NCI-H526 treated with DMSO at 0.1 percent for 48 hours (cell line): ENCODE measurements around the gene CDK5.
"Not testable (repeated sequence)": the region's sequence is repeated elsewhere in the genome, so short reads cannot be mapped to it uniquely, and the experiment has no call there.

ENCODE experiments used
- DNase-seq: peaks from one replicate; lab custom pipeline; 2025; lab: John Stamatoyannopoulos, UW

Gene CDK5

DNA sequence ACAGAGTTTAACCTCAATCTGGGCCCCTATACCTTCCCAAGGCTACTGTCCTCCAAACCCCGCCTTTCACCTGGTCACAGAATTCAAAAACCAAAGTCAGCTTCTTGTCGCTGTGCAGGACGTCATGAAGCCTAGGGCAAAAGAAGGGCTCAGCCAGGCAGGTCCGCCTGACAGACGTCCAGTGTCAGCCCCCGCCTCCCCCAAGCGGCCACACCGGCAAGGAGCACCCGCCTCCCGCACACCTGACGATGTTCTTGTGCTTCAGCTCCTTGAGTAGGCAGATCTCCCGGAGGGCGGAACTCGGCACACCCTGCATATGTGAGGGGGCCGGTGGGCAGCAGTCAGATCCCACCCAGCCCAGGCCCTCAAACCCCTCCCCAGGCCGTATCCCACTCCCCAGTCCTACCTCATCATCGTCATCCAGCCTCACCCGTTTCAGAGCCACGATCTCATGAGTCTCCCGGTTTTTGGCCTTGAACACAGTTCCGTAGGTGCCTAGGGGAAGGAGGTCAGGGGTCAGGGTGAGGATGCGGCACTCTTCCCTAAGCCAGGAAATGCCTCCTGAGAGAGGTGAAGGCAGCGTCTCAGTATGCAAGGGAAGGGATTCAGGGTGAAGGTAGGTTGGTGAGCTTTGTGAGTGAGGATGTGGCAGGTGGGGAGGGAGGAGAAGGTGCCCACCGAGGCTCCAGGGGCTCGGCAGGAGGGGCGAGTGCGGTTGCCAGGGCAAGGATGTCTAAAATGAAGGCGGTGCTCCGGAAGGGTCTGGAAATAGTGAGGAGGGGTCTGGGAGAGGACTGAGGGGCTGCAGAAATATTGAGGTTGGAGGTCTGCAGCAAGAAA, 811 bp downstream of the CDK5 start:
- DNase-seq, result no peak

DNA sequence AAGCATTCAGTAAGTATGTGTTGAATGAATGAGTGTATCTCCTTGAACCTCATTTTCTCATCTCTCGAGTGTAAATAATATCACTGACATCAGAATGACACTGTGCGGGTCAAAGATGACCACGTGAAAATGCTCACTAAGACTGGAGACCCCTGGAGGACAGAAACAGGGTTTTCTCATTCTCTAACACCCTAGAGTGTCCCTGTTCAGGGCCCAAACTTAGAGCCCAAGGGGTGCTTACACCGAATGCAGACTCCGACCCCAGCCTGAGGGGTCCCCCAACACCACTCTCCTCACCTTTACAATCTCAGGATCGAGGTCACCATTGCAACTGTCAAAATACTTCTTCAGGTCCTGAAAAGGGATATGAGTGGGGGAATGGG, 1.4 kb downstream of the CDK5 start:
- no peak for DNase-seq

DNA sequence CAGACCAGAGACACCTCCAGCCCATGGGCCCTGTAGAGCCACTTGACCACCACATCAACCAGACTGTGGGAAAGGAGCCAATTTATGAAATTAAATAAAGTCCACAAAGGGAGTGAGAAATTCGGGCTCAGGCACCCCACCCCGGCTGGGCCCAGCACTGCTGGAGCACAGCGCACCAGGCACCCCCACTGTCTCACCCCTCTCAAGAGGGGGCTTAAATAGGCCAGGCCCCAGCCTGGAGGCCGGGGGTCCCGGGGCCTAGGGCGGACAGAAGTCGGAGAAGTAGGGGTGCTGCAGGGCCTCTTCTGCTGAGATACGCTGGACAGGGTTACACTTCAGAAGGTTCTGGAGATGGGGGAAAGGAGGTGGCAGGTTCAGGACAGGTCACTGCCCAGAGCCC, 3.9 kb downstream of the CDK5 start:
- DNase-seq, result no peak

DNA sequence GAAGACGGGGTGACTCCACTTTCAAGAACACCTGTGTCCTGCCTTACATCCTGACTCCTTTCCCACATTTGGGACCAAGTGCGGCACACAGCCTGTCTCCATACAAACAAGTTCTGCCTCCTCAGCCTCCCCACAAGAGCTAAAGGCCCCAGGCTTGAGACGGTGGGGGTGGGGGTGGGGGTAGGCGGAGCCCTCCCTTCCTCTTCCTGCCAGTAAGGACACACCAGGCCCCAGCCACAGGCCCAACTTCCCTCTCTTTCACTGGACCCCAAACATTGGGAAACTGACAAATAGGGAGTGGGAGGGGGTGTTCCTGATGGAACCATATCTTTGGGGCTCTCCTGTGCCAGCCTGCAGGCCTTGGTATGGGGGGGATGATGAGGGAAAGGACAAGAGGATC, 4.6 kb downstream of the CDK5 start:
- DNase-seq, result no peak

DNA sequence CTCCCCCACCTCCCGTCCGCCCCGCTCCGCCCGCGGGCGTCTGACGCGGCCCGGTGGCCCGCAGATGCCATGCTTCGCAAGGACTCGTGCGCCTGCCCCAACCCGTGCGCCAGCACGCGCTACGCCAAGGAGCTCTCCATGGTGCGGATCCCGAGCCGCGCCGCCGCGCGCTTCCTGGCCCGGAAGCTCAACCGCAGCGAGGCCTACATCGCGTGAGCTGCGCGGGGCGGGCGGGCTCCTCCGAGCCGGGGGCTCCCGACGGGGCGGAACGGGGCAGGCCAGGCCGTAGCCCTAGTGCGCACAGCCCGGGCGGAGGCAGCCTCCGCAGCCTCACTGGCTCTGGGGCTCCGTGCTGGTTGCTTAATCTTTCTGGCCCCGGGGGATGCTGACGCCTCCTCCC, 6.6 kb downstream of the CDK5 start:
- no peak for DNase-seq

DNA sequence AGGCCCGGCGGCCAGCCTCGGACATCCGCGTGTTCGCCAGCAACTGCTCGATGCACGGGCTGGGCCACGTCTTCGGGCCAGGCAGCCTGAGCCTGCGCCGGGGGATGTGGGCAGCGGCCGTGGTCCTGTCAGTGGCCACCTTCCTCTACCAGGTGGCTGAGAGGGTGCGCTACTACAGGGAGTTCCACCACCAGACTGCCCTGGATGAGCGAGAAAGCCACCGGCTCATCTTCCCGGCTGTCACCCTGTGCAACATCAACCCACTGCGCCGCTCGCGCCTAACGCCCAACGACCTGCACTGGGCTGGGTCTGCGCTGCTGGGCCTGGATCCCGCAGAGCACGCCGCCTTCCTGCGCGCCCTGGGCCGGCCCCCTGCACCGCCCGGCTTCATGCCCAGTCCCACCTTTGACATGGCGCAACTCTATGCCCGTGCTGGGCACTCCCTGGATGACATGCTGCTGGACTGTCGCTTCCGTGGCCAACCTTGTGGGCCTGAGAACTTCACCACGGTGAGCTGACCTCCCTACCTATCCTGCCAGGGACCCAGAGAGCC, 8.7 kb downstream of the CDK5 start:
- DNase-seq, result no peak

DNA sequence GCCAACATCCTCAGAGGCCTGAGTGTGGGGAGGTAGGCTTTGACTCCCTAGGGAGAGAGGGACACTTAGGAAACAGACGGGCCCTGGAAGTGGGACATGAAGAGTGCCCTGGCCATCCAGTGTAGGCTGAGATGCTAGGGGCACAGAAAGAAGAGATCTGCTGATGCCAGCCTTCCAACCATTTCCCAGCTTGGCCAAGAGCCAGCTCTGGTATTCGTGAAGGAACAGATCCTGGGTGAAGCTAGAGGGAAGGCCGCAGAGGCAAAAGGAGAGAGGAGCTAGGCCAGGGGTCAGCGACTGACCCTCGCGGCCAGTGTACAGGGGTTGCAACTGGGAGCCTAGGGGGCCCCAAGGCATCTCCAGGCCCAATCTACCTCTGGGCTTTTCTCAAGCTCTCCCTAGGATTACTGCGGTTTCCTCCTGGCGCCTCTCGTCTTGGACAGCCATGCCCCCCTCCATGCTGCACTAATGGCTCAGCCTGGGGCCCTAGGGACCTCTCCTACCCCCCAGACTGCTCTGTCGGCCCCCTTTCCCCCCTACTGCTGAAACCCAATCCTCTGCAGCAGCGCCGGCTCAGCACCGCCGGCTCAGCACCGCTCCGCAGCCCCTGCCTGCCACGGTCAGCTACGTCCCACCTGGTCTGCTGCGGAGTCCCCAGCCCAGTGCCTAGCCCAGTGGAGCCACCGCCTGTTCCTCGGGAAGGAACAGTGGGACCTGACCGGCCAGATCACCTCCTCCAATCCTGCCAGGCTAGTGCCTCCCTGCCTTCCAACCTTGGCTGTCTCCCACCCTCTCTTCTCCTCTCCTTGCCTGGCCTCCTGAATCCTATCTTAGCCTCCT, 9.5 kb downstream of the CDK5 start, which contains the start of gene ASIC3:
TSS of gene ASIC3 (plus strand) at position 556 of the 840 bp plus-strand sequence. CDS start 355 bp downstream, outside the sequence.
- no peak for DNase-seq

DNA sequence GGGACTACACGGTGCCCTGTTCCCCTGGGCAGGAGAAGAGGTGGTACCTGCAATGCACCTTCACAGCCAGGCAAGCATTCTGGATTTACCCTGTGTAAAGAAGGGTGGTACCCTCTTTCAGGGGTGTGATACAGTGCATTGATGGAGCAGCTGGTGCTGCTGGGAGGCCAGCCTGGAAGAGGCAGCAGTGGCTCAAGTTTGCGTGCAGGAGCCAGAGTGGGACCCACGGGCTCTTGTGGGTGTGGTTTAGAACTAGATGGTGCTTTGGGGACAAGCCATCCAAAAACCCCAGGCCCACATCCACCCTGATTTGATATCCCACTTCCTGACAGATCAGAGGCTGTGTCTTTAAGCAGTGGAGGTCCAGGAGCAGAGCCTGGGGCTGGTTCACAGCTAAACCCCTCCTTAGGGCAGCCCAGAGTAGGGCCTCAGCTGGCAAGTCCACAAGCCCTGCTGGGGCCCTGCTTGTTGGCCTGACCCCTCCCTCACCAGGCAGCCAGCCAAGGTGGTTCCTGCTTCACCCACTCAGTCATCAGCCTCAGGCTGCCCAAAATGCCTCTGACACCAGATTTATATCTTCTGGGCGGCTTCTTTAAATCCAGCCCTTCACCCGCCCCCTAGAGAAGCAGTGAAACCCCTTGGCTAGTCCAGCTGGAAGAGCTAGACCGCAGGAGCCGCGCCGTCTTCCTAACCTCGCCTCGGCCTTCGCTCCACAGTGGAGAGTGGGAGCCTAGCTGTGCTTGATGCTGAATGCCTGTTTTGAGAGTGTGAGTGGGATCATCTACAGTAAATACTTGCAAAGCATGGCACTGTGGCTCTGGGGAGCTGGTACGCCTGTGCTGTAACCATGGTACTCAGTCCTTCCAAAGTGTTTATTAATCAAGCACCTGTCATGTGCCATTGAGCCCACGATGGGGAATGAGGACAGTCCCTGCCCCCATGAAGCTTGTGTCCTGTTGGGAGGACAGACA, 10.8 kb downstream of the CDK5 start:
- DNase-seq, result no peak

DNA sequence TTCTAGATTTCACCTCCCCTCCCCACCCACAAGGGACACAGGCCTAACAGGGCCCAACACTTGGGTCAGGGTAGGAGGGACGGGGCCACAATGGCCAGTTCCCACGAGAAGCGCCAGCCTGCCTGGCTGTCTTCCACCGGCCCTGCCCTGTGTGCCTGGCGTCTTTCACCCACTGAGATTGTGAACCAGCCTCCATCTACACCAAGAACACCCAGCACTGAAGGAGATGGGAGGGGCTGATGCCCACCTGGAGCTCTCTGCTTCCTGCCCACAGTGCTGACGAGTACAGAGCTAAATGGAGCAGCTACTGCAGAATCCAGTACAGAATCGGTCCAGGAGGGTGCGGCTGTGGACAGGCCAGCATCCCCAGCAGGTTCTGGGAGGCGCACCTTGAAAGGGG, 11.7 kb downstream of the CDK5 start:
- no peak for DNase-seq

DNA sequence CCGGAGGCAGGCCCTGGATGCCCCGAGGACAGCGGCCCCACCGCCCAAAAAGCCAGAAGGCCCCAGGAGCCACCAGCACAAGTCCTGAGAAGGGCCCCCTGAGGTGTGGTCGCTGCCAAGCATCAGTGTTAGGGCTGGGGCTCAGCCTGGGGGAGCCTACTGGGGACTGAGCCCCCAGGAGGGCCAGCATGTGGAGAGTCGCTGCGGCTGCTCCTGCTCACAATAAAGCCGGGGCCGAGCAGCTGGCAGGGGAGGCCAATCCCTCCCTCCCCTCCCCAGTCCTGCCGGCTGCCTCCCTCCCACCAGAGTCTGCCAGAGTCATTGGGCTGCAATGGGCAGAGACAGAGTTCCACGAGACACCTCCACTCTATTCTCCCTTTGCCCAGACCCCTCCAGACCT, 12.4 kb downstream of the CDK5 start:
- DNase-seq, result no peak

DNA sequence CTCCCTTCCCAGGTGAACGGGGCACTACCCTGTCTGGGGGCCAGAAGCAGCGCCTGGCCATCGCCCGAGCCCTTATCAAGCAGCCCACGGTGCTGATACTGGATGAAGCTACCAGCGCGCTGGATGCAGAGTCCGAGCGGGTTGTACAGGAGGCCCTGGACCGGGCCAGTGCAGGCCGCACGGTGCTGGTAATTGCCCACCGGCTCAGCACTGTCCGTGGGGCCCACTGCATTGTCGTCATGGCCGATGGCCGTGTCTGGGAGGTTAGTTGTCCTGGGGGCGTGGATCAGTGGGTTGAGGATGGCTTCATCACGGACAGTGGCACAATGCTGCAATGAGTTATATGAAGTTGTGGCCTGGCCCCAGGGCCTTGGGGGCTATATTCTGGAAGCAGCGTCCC, 13.7 kb downstream of the CDK5 start:
- no peak for DNase-seq

DNA sequence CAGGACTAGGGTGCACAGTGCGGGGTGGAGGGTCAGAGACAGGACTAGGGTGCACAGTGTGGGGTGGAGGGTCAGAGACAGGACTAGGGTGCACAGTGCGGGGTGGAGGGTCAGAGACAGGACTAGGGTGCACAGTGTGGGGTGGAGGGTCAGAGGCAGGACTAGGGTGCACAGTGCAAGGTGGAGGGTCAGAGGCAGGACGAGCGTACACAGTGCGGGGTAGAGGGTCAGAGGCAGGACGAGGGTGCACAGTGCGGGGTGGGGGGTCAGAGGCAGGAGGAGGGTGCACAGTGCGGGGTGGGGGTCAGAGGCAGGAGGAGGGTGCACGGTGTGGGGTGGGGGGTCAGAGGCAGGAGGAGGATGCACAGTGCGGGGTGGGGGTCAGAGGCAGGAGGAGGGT, 14.2 kb downstream of the CDK5 start:
- DNase-seq, result not testable (repeated sequence)

DNA sequence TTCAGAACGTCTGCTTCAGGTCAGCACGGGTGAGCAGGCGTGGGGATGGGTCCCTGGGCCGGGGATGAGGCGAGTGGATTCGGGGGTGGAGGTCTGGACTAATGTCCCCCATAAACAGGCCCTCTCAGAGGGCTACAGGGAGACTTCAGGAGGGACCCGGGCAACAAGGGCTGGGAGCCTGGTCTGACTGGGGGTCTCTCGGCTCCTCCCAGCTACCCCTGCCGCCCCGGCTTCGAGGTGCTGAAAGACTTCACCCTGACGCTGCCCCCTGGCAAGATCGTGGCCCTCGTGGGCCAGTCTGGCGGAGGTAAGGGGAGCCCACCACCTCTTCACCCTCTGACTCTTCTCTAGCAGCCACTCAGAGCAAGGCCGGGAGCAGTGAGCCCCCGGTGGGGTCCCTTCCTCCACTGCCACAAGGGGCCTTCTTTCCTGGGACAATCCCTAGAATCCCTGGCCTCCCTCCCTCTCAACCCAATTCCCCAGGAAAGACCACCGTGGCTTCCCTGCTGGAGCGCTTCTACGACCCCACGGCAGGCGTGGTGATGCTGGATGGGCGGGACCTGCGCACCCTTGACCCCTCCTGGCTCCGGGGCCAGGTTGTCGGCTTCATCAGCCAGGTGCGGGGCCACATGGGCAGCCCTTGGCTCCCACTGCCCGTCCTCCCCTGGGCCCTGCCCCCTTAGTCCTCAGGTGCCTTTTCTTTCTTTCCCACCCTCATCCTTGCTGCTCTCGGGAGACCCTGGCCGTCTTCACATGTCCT, 16.9 kb downstream of the CDK5 start:
- DNase-seq, result no peak

DNA sequence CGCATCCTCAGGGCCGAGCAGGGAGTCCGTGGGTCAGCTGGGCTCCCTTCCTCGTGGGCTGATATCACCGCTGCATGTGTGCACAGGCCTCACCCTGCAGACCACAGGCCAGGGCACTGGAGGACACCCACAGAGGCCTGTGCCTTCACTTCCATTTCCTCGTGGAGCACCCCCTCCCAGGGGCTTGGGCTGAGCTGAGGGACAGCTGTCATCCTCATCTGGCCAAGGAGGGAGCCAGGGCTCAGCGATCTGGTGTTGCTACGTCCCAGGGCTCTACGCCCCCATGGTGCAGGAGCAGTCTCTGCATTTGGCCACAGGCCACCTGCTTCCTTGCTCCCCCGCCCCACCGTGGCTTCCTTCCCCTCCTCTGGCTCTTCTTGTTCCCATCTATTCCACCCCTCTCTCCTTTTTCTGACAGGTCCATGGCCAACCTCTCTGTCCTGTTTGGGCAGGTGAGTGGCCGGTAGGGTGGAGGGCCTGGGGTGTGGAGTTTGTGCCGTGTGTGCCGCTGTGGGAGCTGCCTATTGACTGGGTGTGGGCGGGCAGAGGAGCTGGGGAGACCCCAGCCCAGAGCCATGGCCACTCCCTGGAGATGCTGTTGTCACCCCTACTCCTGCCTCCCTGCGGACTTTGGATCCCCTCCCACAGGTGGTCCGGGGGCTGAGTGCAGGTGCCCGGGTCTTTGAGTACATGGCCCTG, 17.7 kb downstream of the CDK5 start:
- DNase-seq, result no peak

DNA sequence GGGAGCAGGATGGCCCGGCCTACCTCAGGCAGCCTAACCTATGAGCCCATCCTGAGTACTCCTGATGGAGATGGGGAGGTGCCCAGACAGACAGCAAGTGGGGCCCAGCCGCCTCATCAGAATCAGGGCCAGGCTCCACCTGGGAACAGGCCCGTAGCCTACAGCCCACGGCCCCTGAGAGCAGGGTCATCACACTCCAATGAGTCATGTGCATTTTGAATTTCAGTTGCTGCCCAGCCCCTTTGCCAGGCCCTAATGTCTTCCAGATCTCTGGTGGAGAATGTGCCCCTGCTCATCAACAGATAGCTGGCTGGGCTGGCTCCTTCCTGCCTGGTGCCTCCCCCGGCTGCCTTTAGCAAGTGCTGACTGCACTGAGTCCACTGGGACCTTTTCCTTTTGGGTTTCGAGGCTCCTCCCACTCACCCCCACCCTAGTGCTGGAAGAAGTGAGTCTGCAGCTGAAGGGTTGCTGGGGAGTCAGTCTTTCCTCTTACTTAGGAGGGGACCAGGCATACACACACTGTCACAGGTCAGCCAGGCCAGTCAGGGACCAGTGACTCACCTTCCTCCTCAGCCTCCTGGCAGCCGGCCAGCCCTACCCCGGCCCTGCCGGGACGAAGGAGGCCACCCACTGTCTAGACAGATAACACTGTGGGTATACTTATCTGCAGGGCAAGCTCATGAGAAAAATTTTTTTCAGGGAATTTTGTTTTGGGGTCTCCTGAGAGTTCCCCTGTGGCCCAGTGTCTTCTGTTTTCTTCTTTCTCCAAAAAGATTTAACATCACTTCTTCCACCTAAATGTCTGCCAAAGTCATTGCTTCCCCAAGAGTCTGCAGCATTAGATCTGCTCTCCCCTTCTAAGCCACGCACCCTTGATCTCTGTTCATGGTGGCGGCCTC, 18.5 kb downstream of the CDK5 start:
- DNase-seq, result no peak

DNA sequence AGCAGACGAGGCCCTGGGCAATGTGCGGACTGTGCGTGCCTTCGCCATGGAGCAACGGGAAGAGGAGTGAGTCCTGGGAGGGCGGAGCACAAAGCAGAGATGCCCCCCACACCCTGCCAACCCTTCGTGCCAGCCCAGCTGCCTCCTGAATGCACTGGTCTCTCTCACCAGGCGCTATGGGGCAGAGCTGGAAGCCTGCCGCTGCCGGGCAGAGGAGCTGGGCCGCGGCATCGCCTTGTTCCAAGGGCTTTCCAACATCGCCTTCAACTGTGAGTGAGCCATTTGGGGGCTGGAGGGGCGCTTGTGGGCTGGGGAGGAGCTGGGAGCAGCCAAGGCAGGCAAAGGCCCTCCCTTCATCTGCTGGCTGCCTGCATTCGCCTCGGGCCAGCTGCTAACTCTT, 21.8 kb downstream of the CDK5 start:
- DNase-seq, result no peak

DNA sequence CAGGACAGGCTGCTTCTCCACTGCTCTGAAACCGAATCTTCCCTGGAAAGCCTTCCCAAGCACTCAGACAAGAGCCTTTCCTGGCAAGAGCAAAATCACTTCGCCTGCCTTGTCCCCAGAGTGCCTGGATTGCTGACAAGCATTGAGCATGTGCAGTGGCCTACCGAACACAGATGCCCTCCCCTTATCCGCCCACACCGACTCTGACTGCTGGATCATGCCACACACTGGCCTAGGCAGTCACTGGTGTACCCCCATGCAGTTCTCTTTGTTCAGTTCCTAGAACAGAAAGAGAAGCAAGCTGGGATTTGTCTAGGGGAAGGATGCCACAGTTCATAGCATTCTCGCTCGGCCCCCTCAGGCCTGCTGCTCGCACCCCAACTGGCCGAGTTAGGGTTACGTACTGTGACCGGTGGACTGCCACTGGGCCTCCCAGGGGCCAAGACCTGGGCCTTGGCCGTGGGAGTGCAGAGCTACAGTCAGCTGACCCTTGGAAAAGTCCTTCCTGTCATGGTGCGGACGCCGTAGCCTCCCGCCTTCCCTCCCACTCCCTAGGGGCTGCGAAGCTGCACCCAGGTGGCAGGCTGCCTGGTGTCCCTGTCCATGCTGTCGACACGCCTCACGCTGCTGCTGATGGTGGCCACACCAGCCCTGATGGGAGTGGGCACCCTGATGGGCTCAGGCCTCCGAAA, 22.5 kb downstream of the CDK5 start:
- no peak for DNase-seq

DNA sequence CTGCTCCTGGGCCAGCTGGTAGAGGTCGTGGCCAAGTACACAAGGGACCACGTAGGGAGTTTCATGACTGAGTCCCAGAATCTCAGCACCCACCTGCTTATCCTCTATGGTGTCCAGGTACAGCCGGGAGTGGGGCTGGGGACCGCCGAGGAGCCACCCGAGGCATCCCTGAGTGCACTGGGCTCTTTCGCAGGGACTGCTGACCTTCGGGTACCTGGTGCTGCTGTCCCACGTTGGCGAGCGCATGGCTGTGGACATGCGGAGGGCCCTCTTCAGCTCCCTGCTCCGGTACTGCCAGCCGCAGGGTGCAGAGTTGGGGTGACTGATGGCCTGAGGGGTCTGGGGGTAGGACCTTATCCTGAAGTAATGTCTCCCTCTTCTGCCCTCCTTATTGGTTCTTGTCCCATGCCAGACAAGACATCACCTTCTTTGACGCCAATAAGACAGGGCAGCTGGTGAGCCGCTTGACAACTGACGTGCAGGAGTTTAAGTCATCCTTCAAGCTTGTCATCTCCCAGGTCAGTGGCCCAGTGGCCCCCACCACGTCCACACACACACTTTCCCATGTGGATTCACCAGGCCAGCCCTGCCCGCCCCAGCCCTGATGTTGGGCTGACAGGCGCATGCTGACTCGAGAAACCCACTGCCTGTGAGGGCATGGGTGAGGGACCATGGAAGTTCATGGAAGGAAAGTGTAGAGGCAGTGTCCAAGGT, 23.2 kb downstream of the CDK5 start:
- DNase-seq, result no peak
